Kasumi-1 (cell line): ENCODE results near the gene ZNF229.
"Not testable (repeated sequence)": the region's sequence is repeated elsewhere in the genome, so short reads cannot be mapped to it uniquely, and the experiment has no call there.

Experiments
- DNase-seq, 2 experiments: peaks; one replicate each; lab custom pipeline; 2025; lab: John Stamatoyannopoulos, UW

The ZNF229 gene

DNA sequence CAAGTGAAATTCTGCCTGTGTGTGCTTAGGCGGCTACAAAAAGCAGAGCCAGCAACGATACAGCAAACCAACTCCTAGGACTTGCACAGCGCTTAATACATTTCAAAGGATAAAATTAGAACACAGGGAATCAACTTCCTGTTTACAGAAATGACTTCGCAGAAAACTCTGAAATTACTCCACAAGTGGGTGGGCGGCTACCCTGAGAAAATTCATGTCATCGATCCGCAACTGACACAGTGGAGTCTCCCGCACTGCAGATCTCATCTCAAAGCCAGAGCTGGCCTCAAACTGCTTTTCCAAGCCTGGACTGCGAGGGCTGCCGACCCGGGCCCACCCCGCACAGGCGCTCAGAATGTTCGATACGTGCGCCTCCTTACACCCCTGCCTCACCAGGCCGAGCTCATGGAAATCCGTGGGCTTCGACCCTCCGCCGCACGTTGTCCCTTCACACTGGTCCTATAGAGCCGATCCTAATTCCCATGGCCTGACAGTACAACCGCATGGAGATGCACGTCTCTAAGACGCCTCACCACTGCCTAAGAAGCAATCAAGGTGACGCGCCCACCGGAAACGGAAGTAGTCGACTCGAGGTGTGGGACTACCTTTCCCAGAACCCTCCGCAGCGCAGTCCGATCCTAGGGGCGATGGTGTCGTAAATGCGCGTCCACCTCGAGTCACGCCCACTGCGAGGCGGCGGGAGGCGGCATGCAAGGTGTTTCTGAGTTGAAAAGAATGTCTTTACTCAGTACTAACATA is at the start of gene ZNF229:
ZNF229 (minus strand) TSS at position 557 of the 759 bp plus-strand sequence. CDS start 5,625 bp downstream, outside the sequence.
- no peak for DNase-seq

DNA sequence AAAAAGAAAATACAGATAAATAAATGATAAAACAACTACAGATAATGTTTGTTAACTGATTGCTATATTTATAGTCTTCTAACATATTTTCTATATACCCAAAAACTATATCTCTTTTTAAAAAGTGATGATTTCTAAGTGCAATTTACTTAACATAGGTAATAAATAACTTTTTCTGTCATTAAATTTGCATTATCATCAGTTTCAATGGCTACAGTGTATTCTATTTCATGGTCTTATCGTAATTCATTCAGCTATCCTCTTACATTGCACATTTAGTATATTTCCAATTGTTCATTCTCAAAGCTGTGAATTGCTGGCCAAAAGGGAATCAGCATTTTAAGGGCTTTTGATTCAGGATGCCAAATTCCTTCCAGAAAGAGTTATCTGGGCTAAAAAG is 48.4 kb upstream of the ZNF229 start:
- no peak for DNase-seq

DNA sequence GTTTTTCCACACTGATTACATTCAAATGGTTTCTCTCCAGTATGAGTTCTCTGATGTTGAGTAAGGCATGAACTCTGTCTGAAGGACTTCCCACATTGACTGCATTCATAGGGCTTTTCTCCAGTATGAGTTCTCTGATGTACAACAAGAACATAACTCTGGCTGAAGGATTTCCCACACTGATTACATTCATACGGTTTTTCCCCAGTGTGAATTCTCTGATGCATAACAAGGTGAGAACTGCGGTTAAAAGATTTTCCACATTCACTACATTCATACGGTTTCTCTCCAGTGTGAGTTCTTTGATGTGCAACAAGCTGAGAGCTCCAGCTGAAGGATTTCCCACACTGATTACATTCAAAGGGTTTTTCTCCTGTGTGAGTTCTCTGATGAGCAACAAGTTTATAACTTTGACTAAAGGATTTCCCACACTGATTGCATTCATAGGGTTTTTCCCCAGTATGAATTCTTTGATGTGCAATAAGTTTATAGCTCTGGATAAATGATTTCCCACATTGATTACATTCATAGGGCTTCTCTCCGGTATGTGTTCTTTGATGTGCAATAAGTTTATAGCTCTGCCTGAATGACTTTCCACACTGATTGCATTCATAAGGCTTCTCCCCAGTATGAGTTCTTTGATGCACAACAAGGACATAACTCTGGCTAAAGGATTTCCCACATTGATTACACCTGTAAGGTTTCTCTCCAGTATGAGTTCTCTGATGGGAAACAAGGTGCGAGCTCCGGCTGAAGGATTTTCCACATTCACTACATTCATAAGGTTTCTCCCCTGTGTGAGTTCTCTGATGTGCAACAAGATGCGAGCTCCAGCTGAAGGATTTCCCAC is 28.5 kb upstream of the ZNF229 start:
- peak in 1 of 2 experiments; percentile 11 for DNase-seq

DNA sequence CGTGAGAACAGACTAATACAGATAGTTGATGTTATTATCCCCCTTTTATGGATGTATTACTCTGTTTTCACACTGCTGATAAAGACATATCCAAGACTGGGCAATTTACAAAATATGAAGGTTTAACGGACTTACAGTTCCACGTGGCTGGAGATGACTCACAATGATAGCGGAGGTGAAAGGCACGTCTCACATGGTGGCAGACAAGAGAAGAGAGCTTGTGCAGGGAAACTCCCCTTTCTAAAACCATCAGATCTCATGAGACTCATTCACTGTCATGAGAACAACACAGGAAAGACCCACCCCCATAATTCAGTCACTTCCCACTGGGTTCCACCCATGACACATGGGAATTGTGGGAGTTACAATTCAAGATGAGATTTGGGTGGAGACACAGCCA is 20.5 kb upstream of the ZNF229 start:
- not testable (repeated sequence) for DNase-seq

DNA sequence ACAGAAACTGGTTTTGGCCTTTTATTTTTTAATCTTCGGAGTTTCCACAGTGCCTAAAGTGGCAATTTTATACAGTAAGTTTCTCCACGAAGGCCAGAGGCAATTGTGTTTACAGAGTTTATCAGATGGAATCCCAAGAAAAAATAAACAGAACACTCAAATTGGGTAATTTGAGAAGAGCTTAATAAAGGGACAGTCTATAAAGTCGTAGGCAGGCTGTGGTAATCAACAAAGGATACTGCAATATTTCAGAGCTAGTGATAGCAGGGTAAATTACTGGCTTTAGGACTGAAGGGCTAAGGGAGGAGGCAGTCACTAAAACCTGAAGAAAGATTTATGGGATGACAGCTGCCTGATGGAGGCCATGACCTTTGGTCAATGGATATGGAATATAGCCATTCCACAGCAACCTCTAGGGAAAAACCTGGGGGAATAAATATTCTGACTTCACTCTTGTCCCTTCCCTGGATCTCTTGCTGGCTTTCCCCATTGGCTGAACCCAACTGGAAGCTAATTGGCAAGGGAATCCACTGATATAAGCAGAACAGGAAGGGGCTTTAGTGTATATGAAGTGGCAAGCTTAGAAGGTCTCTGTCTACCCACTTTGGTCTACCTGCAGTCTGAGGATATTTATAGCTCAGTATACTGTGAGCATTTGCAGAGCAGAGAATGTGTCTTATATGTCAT is 14.5 kb upstream of the ZNF229 start:
- not testable (repeated sequence) for DNase-seq

DNA sequence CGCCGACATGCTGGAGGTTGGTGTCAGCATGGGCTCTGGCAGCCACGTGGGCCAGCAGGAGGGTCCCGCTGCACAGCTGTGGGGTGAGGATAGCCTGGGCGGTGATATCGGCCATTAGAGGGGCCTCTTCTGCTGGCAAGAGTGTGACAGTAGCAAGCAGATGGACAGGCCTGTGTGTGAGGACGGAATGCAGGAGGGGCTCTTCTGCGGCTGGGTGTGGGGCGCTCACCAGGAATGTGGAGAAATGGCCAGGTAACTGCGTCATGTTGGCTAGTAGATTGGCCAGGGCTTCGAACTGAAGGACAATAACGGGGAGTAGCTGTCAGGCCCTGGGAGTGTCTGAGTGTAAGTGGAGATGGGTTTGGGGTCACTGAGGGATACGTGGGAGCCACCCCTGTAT is 7.7 kb upstream of the ZNF229 start:
- DNase-seq, result not testable (repeated sequence)

DNA sequence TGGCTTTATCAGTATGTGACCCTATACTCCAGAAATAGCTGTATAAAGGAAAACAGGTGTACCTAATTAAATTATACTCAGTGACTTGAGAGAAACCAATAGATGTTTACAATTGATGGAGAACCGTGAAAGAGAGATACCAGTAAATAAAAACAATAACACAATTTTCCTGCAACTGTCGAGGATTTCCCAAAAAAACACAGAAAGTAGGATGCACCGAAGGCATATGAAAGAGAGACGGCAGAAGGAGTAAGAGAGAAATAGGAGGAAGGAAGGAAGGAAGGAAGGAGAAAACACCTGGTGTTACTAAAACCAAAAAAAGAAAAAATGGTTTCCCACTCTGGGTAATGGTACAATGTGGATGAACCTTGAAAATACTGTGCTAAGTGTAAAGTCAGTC is 6.8 kb upstream of the ZNF229 start:
- DNase-seq, result no peak

DNA sequence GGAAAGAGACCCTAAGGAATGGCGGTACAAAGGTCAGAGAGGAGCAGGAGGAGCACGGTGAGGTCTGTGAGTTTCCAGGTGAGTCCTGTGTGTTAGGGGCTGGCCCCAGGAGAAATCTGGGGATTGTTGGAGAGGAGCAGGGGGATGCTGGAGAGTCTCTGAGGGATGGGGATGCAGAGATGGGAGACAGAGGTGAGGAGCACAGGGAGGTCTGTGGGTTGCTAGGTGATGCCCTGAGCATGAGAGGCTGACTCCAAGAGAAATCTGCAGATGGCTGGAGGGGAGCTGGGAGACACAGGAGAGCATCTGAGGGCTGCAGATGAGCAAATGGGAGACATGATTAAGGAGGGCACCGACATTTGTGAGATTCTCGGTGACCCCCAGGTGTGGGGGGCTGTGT is 4.1 kb upstream of the ZNF229 start:
- no peak for DNase-seq

DNA sequence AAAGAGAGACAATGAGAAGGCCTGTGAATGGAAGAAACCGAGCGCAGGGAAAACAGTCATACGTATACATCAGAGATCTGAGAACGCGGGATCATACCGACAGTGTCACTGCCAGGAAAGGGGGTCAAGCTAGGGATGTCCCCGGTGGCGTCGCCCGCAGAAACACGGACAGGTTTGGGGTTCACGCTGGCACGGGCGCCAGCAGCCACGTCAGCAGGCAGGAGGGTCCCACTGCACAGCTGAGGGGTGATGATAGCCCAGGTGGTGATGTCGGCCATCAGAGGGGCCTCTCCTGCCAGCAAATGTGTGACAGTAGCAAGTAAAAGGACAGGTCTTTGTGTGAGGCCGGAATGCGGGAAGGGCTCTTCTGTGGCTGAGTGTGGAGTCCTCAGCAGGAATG is 3.4 kb upstream of the ZNF229 start:
- DNase-seq, result no peak

DNA sequence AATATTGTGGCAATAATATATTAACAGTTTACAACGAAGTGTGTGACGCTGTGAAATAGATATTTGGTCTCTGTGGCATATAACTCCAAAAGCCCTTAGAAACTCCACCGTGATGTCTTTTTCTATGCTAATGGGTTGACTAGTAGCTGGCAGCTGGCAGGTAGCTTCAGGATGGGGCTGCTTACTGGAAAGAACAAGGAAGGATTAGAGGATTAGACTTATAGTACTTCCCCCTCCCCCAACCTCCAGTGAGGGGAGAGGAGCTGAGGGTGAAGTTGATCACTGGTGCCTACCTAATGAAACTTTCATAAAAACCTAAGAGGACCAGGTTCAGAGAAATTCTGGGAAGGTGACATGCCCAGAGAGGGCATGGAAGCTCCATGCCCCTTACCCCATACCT is 9.8 kb downstream of the ZNF229 start:
- DNase-seq, result no peak

DNA sequence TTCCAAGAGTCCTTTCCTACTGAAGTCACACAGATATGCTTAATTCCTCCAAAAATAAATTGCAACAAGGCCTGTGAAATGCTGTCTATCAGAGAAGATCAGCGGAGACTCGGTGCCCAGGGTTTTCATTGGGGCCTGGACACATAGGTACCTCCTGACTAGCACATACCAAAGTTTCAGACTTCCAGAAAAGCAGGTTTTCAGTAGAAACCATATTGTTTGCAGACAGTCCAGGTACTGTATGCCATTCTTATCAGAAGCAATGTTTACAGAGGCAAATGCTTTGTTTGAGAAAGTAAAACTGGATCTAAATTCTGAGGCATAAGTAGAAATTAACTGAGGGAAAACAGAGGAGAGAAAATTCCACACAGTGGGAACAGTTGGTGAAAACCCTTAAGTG is 12.8 kb downstream of the ZNF229 start:
- no peak for DNase-seq

DNA sequence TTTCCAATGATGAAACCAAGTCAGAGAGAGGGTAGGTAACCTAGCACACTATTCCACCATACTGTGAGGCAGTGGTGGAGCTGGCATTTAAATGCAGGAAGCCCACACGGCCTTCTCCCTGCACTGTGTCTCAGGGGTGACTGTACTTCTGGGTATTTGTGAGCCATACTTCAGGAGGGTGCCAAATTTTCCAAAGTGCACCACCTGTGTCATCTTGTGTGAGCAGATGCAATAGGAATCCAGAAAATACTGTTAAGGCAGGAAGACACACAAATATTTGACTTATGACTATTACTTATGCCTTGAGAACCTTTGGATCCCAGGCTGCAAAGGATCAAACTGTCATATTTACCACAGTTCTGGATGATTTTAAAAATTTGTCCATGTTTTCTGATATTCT is 17.3 kb downstream of the ZNF229 start:
- no peak for DNase-seq

DNA sequence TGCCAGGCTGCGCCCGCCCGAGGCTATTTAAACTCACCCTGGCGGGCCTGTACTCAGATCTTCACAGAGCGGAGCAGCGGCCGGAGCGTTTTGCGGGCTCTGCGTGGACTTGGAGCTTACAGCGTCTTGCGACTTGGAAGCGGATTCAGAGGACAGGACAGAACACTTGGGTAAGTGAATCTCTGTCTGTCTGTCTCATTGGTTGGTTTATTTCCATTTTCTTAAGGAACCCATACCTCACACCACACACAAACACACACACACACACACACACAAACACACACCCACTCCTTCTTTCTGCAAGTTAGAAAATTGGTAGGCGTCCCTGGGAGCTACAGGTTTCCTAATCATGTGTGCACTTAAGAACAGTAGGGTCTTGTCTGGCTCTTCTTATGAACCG is 32.7 kb downstream of the ZNF229 start:
- not testable (repeated sequence) for DNase-seq

DNA sequence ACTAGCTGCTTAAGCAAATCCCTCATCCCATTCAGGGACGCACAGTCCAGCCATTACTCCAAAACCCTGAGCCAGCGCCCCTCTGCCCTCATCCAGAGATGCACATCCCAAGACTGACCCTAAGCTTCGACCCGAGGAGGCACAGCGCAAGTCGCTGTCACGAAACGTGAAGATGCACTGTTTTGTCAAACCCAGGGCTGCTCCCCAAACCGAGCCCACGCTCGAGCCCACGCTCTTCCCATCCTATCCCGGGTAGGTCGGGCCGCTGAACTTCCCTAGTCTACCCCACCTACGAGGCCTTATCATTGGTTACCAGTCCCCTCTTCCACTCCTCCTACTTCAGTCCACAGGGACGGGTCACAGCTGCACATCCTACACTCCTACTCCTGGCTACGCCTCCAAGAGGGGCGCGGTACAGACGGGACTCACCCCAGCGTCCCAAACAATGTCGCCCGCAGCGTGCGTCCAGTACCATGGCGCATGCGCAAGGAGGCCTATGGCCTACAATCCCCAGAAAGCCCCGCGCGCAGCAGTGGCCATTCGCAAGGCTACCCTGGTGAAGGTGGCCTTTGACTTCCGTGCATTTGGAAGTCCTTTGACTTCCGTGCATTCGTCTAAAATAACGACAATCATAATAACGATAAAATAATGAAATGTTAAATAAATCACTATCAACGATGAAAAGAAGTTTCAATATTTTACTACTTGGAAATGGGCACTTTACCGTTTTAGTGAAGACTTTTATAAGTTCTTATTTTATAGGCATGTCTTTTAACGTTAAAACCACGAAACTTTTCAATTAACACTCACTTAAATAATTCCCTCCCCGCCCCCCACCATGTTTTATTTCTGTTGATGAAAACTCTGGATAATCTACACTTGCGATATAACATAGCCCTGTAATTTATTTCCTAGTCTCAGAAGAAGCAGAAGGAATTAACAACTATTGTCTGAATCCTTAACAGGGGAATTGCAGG is 46.8 kb downstream of the ZNF229 start, which contains the start of gene ZNF285:
ZNF285 (minus strand) TSS at position 470 of the 977 bp plus-strand sequence. CDS start 4,395 bp downstream, outside the sequence.
- no peak for DNase-seq

DNA sequence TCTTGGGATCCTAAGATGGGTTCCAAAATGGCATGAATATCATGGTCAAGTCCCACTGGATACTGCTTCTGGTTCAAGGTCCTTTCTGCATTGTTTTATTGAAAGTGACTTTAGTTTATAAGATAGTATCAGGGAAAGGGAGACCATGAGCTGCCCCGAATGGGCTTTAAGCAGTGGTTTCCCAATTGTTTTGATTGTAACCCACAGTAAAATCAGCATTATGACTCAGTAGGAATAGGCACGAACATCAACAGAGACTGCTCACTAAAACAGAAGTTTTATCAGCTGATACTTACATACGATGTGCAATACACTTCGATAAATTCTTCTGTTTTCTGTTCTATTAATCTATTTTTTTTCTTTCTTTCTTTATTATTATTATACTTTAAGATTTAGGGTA is 59.0 kb downstream of the ZNF229 start:
- not testable (repeated sequence) for DNase-seq
